PC-3 (cell line): ENCODE results near the gene ST6GALNAC3.

Experiments used
- CTCF ChIP-seq: fragments of 300-600 bp; sonication (generic); conservative IDR thresholded peaks from 2 replicates; pipeline ENCODE4 v1.5.1; 2017; ENCODE audit warnings: antibody characterized with exemption, low read depth, mild to moderate bottlenecking, low read length
- EZH2 ChIP-seq: fragments of 300-600 bp; sonication (generic); IDR thresholded peaks from one replicate; pipeline ENCODE4 v1.6.1; 2017; ENCODE audit warnings: antibody characterized with exemption, mild to moderate bottlenecking, low read length; ENCODE audit not compliant: unreplicated experiment
- EZH2phosphoT487 ChIP-seq: fragments of 300-600 bp; sonication (generic); IDR thresholded peaks from 2 replicates; pipeline ENCODE4 v1.6.1; 2018; ENCODE audit warnings: mild to moderate bottlenecking, antibody characterized with exemption, low read length, borderline replicate concordance

- TF ChIP-seq EZH2phosphoT487 (no peak), CTCF (no peak), EZH2 (no peak)
Measured at GRCh38 chr1:76580206-76580605, 505.7 kb downstream of the ST6GALNAC3 start.
